HG03442 (cell line): ENCODE measurements around the gene TMTC1.
"Not testable (repeated sequence)": the region's sequence is repeated elsewhere in the genome, so short reads cannot be mapped to it uniquely, and the experiment has no call there.

Experiments
- ATAC-seq: cut with Tn5 transposase; IDR thresholded peaks from one replicate; pipeline ENCODE4 v1.9.1; 2021; ENCODE audit warnings: mild to moderate bottlenecking, moderate library complexity; ENCODE audit not compliant: unreplicated experiment

Gene TMTC1

GRCh38 chr12:29676676-29677075 is 107.1 kb downstream of the TMTC1 start:
- no peak for ATAC-seq

- no peak for ATAC-seq
These were observed 109.3 kb downstream of the TMTC1 start for GRCh38 chr12:29674463-29674862.

GRCh38 chr12:29673346-29673745 is 110.4 kb downstream of the TMTC1 start:
- no peak for ATAC-seq

- no peak for ATAC-seq
These were observed 111.2 kb downstream of the TMTC1 start for GRCh38 chr12:29672580-29672979.

GRCh38 chr12:29671742-29672141 is 112.0 kb downstream of the TMTC1 start:
- ATAC-seq = no peak

GRCh38 chr12:29667011-29667410 is 116.7 kb downstream of the TMTC1 start:
- ATAC-seq = no peak

GRCh38 chr12:29665107-29665506 is 118.6 kb downstream of the TMTC1 start:
- ATAC-seq = no peak

GRCh38 chr12:29662734-29663323 is 120.9 kb downstream of the TMTC1 start:
- no peak for ATAC-seq

GRCh38 chr12:29660847-29661246 is 122.9 kb downstream of the TMTC1 start:
- no peak for ATAC-seq

- no peak for ATAC-seq
These were observed 126.8 kb downstream of the TMTC1 start for GRCh38 chr12:29656762-29657538.

- ATAC-seq = no peak
These were observed 127.9 kb downstream of the TMTC1 start for GRCh38 chr12:29655861-29656260.

GRCh38 chr12:29653286-29653685 is 130.5 kb downstream of the TMTC1 start:
- no peak for ATAC-seq

GRCh38 chr12:29650371-29650770 is 133.4 kb downstream of the TMTC1 start:
- ATAC-seq = no peak

- ATAC-seq = no peak
These were observed 134.0 kb downstream of the TMTC1 start for GRCh38 chr12:29649722-29650121.

GRCh38 chr12:29644536-29645162 is 139.1 kb downstream of the TMTC1 start:
- no peak for ATAC-seq

- no peak for ATAC-seq
These were observed 143.0 kb downstream of the TMTC1 start for GRCh38 chr12:29640589-29641345.

- no peak for ATAC-seq
These were observed 143.7 kb downstream of the TMTC1 start for GRCh38 chr12:29639893-29640495.

GRCh38 chr12:29638528-29638927 is 145.2 kb downstream of the TMTC1 start:
- ATAC-seq = no peak

GRCh38 chr12:29634057-29634456 is 149.7 kb downstream of the TMTC1 start:
- ATAC-seq = no peak

GRCh38 chr12:29630164-29630563 is 153.6 kb downstream of the TMTC1 start:
- not testable (repeated sequence) for ATAC-seq

- no peak for ATAC-seq
These were observed 156.5 kb downstream of the TMTC1 start for GRCh38 chr12:29627221-29627620.
